GM18873 (cell line): Measurements from ENCODE around the gene DNAJC5G.

ENCODE experiments used
- ATAC-seq: cut with Tn5 transposase; IDR thresholded peaks from one replicate; pipeline ENCODE4 v1.9.1; 2021; ENCODE audit warnings: mild to moderate bottlenecking, moderate library complexity, moderate number of reproducible peaks; ENCODE audit not compliant: unreplicated experiment, low FRiP score

The DNAJC5G gene

GRCh38 chr2:27275211-27276150 is at the start of gene DNAJC5G:
TSS of gene DNAJC5G (plus strand) at chr2:27275433. CDS start at chr2:27276729, 1,296 bp downstream.
- ATAC-seq, result no peak

GRCh38 chr2:27225526-27225925 is 49.7 kb upstream of the DNAJC5G start:
- no peak for ATAC-seq

- ATAC-seq, result no peak
Measured at GRCh38 chr2:27227501-27227900, 47.7 kb upstream of the DNAJC5G start.

- no peak for ATAC-seq
Measured at GRCh38 chr2:27231921-27232320, 43.3 kb upstream of the DNAJC5G start.

GRCh38 chr2:27233341-27233740 is 41.9 kb upstream of the DNAJC5G start:
- ATAC-seq, result no peak

- ATAC-seq, result no peak
Measured at GRCh38 chr2:27236136-27236535, 39.1 kb upstream of the DNAJC5G start.

GRCh38 chr2:27236626-27237025 is 38.6 kb upstream of the DNAJC5G start:
- no peak for ATAC-seq

- no peak for ATAC-seq
Measured at GRCh38 chr2:27237341-27237945, 37.8 kb upstream of the DNAJC5G start.

GRCh38 chr2:27238976-27239375 is 36.3 kb upstream of the DNAJC5G start:
- no peak for ATAC-seq

- no peak for ATAC-seq
Measured at GRCh38 chr2:27240406-27240805, 34.8 kb upstream of the DNAJC5G start.

- ATAC-seq, result no peak
Measured at GRCh38 chr2:27241761-27242613, 33.2 kb upstream of the DNAJC5G start.

- ATAC-seq, result no peak
Measured at GRCh38 chr2:27242614-27242951, 32.6 kb upstream of the DNAJC5G start.

- ATAC-seq, result no peak
Measured at GRCh38 chr2:27243391-27244130, 31.7 kb upstream of the DNAJC5G start.

- no peak for ATAC-seq
Measured at GRCh38 chr2:27245116-27245515, 30.1 kb upstream of the DNAJC5G start.

GRCh38 chr2:27245626-27246025 is 29.6 kb upstream of the DNAJC5G start:
- ATAC-seq, result no peak

GRCh38 chr2:27247893-27248292 is 27.3 kb upstream of the DNAJC5G start:
- no peak for ATAC-seq

GRCh38 chr2:27249159-27249890 is 25.9 kb upstream of the DNAJC5G start:
- ATAC-seq, result no peak

- ATAC-seq, result no peak
Measured at GRCh38 chr2:27249891-27250651, 25.2 kb upstream of the DNAJC5G start.
